ENCODE data around the gene LIMS3. TPM values are rescaled to one million over a fixed set of nuclear protein-coding genes. Genes with fewer than 3 reads are reported as not detected.
"Not testable (repeated sequence)": the region's sequence is repeated elsewhere in the genome, so short reads cannot be mapped to it uniquely, and the experiment has no call there.

The LIMS3 gene
- total RNA-seq (2014; rRNA removed; shearing (Covaris generic)): 1.3 and 2.0 TPM in 2 replicates

DNA sequence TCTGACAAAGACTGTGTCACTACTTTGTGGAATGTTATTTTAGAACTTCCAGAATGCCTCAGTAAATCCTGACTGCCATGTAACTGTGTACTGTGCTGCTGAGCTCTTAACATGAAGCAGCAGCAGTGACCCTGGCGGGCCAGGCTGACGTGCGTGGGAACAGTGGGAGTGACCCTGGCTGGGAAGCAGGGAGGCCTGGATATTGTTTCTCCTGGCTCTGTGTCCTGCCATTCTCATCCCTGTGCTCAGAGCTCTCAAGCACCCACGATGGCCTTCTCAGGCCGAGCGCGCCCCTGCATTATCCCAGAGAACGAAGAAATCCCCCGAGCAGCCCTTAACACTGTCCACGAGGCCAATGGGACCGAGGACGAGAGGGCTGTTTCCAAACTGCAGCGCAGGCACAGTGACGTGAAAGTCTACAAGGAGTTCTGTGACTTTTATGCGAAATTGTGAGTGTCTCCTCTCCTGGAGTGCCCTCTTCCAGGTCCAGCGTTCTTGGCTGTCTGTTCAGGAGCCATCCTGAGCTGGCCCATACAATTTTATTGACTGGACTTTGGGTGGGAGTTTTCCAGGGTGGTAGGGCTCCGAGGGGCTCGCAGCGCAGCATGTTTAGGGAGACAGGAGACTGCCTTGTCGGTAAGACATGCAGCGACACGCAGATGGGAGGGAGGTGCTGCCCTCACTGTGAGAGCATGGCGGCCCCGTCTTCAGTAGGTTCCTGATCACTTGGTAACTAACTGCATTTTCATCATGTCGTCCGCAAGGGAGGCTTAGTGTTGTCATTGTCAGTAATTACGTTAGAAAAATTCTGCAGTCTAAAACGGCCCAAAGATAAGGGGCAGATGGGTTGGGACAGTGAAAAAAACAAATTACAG lies at the start of gene LIMS3:
LIMS3 (plus strand) TSS at position 227 of the 875 bp plus-strand sequence; CDS start at position 268, 41 bp downstream.
- DNase-seq (ENCODE audit: low spot score): not testable (repeated sequence)

DNA sequence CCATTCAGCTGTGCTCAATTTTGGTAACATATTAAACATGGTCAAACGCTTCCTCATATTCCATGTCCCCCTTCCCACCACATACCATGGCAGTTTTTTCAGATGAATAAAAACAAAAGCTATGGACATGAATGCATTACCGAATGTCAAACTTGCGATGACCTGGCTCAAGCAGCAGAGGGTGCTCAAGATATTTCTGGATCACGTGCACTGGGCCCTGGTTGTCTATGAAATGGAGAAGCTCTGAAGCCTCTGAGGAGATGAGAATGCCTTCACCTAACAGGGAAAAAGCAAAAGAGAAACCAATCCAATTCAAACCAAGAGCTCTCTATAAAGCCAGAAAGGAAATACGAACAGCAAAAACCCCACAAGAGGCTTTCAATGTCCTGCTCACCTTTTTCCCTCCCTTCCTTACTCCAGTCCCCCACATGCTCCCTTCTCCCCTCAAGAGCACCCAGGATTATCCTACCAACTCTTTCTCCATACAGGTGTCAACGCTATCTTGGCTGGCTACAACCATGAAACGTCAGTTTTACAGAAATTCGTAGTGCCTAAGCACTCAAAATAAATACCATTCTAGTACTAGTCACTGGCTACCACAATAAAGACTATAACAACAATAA lies 27.2 kb upstream of the LIMS3 start:
- not testable (repeated sequence) for DNase-seq (ENCODE audit: low spot score)

- DNase-seq (ENCODE audit: low spot score): not testable (repeated sequence)
Measured at GRCh38 chr2:109876625-109877024, 21.9 kb upstream of the LIMS3 start.

- not testable (repeated sequence) for DNase-seq (ENCODE audit: low spot score)
Measured at GRCh38 chr2:109882112-109882511, 16.4 kb upstream of the LIMS3 start.

GRCh38 chr2:109888414-109888813 lies 10.1 kb upstream of the LIMS3 start:
- DNase-seq (ENCODE audit: low spot score): not testable (repeated sequence)

DNA sequence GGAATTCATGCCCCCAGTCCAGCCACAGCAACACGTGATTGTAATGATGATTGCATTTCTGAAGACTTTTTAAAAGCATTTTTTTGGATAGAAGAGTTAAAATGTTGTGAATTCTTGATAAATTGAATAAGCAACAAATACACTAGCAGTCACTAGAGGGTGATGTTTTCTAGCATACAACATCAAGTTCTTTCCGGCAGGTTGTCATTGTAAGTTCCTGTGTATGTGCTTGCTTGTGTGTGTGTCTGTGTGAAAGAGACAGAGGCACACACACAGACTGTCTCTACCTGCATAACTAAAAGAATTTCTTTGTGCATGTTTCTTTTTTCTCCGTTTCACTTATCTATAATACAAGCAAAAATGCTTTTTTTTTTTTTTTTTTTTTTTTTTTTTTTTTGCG lies 8.6 kb upstream of the LIMS3 start:
- not testable (repeated sequence) for DNase-seq (ENCODE audit: low spot score)

DNA sequence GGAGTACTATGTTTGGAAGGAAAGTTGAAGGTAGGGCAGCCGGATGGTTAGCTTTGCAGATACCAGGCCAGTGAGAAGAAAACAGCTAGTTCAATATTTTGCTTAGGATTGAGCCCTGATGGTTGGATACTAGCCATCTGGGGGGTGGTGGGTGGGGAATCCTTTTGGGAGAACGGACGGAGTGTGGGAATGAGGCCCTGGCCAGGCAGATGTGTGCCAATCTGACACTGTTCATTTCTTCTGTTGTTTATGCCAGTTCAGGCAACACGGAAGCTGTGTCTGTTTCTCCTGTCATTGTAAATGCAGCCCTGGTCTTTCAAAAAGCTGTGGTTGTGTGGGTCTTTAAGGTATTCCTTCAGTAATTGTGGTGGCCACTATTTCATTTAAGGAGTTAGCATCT lies 7.5 kb upstream of the LIMS3 start:
- not testable (repeated sequence) for DNase-seq (ENCODE audit: low spot score)

DNA sequence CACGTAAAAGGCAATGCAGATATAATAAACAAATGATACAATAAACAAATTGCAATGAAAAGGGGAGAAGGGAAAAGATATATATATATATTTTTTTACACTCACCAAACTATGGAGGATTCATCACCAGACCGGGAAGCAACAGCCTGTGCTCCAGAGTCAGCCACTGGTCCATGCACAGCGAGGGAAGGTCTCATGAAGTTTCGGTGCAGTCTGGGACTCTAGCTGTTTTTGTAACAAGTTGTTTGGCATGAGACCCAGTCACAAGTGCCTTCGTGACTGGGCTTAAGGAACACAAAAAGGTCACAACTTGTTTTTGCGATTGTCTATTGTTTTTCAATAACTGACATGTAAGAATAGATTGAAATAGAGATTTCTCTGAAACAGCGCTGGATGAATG lies 4.8 kb upstream of the LIMS3 start:
- not testable (repeated sequence) for DNase-seq (ENCODE audit: low spot score)

- DNase-seq (ENCODE audit: low spot score): not testable (repeated sequence)
Measured at GRCh38 chr2:109894141-109894540, 4.3 kb upstream of the LIMS3 start.

DNA sequence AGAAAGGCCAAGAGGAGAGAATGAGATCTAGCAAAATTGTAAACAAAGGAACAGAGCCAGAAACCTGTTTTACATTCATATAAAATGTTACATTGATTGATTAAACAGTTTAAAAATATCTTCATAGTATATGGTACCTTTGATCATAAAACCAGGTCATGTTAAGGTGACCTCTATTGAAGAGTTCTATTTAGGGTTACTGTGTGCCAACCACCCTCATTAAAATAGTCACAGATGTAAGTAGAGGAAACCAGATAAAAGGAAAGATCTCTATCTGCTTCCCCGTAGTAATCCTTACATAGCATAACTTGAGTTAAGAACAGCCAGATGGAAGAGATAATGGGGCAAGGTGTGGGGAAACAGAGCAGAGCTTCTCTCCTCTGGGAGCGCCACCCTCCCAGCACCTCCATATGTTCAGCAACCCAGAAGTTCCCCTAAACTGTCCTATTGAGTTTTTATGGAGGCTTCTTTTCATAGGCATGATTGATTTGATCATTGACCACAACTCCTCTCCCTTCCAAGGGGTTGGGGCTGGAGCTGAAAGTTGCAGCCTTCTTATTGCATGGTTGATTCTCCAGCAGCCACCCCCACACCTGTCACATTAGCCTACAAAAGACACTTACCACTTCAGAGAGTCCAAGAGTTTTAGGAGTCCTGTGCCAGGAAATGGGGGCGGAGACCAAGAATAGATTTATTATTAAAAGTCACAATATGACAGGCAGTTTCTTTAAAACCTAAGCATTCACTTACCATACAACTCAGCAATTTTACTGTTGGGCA lies 3.2 kb upstream of the LIMS3 start:
- DNase-seq (ENCODE audit: low spot score): not testable (repeated sequence)

GRCh38 chr2:109896212-109896611 lies 2.3 kb upstream of the LIMS3 start:
- DNase-seq (ENCODE audit: low spot score): not testable (repeated sequence)

- DNase-seq (ENCODE audit: low spot score): not testable (repeated sequence)
Measured at GRCh38 chr2:109897769-109898461, 573 bp upstream of the LIMS3 start.

DNA sequence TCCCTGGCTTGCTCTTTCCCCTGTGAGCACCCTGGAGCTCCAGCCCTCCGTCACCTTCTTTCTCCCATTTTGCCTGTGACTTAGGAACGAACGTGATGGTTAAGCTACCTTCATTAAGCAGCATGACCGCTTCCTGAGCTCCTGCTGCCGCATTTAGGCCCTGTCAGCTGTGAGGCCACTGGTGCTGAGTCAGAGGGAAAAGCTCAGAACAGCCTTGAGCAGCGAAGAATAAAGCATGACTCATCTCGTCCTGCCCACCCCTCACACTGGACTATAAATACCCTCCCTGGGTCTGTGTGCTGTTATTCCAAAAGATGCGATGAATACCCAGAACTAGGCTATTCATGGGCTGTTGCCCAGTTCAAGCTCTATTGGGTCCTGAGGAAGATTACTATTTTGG lies 7.3 kb downstream of the LIMS3 start:
- DNase-seq (ENCODE audit: low spot score): not testable (repeated sequence)

- not testable (repeated sequence) for DNase-seq (ENCODE audit: low spot score)
Measured at GRCh38 chr2:109908626-109909025, 10.1 kb downstream of the LIMS3 start.

DNA sequence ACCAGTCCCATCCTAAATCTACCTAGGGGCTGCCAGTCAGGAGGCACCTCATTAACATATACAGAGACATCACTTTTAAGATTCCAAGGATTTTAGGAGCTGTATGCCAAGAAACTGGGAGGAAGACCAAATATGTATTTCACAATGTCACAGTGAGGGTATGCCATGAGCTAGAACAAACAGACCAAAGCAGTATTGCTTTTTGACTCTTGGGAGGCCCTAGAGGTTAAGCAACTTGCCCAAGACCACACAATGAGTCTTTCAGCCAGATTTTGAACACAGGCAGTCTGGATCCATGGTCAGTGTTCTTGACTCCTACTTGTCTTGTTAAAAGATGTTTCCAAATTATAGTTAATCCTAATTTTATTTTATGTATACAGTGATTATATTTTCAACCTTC lies 12.3 kb downstream of the LIMS3 start:
- DNase-seq (ENCODE audit: low spot score): not testable (repeated sequence)

DNA sequence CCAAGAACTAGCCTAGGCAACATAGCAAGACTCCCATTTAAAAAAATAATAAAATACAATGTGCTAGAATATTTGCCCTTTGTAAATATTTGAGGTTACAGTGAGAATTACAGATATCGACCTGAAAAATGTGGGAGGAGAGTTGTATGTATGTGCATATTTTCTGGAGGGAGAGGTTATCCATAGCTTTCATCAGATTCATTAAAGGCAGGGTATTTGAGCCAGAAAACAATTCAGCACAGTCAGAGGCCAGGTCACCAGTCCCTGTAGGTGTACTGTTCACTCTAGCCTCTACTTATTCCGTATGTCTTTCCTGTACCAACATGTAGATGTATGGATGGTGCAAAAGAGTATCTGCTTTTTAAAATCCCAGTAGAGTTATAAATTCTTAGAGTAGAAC lies 15.4 kb downstream of the LIMS3 start:
- not testable (repeated sequence) for DNase-seq (ENCODE audit: low spot score)

- not testable (repeated sequence) for DNase-seq (ENCODE audit: low spot score)
Measured at GRCh38 chr2:109914552-109914951, 16.1 kb downstream of the LIMS3 start.

- not testable (repeated sequence) for DNase-seq (ENCODE audit: low spot score)
Measured at GRCh38 chr2:109915830-109916229, 17.3 kb downstream of the LIMS3 start.

DNA sequence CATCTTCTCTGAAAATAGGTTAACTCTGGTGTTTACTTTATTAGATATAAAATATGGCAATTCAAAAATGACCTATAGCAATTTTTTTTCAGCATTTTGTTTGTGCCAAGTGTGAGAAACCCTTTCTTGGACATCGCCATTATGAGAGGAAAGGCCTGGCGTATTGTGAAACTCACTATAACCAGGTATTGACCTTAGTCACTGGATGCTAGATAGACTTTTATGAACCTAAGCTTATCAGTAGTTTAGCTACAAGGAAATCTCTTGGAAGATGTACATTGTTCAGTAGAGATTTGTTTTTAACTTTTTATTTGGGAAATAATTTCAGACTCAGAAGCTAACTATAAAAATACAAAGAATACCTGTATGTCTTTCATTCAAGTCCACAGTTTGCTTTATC lies 21.7 kb downstream of the LIMS3 start:
- DNase-seq (ENCODE audit: low spot score): not testable (repeated sequence)

- not testable (repeated sequence) for DNase-seq (ENCODE audit: low spot score)
Measured at GRCh38 chr2:109921543-109922384, 23.3 kb downstream of the LIMS3 start.

All from HT-29 (cell line).